Right lobe of liver (tissue), 4 donors: ENCODE data around the gene OAF.

ENCODE experiments used
- CTCF ChIP-seq, 4 donors: fragments of 200-600 bp in 3 of 4; fragments of 450-650 bp in 1 of 4; IDR thresholded peaks; one replicate each; pipeline versions ENCODE4 v1.5.1 to v1.8.0; 2016 to 2022; ENCODE audit warnings: antibody characterized with exemption in 4 of 4, mild to moderate bottlenecking in 2 of 4
- POLR2A ChIP-seq: fragments of 450-650 bp; IDR thresholded peaks from one replicate; pipeline ENCODE4 v1.6.1; 2017; ENCODE audit warnings: antibody characterized with exemption, mild to moderate bottlenecking
- donor health status: DM: no; HTN: no; CAD: no.
- donor health status: DM: no; HTN: no; CAD: no.
- donor health status: DM: no; HTN: yes; CAD: no.

- TF ChIP-seq CTCF (IDR thresholded peaks at IDR 0.05), result no peak
- TF ChIP-seq POLR2A, result peak; percentile 27
Observed at GRCh38 chr11:120186774-120187591, 23.8 kb upstream of the OAF start.
